LNCaP clone FGC (cell line): Measurements from ENCODE around the gene LIPC.

Experiments used
- DNase-seq: peaks from one replicate; pipeline ENCODE4 v3.0.0-alpha.2; 2011; ENCODE audit warnings: low read depth
- H3K4me3 ChIP-seq: 2 replicates; pipeline ENCODE4 v1.5.1; 2011; ENCODE audit warnings: mild to moderate bottlenecking, low read depth, low read length, control low read depth
- CTCF ChIP-seq: IDR thresholded peaks from 2 replicates; pipeline ENCODE4 v1.5.1; 2012; ENCODE audit warnings: mild to moderate bottlenecking; ENCODE audit not compliant: control insufficient read depth, insufficient read depth; ENCODE audit errors: extremely low read depth

The LIPC gene

GRCh38 chr15:58474741-58475323 is 43.0 kb downstream of the LIPC start:
- TF ChIP-seq CTCF: no peak
- DNase-seq: no peak
- H3K4me3 ChIP-seq: no peak overlapping the region

- TF ChIP-seq CTCF: no peak
- DNase-seq: no peak
- H3K4me3 ChIP-seq: no peak overlapping the region
Measured at GRCh38 chr15:58475573-58476524, 44.1 kb downstream of the LIPC start.

GRCh38 chr15:58476525-58477162 is 44.9 kb downstream of the LIPC start:
- H3K4me3 ChIP-seq: no peak overlapping the region
- no peak for TF ChIP-seq CTCF
- no peak for DNase-seq

- TF ChIP-seq CTCF: no peak
- DNase-seq: no peak
Measured at GRCh38 chr15:58477170-58477569, 45.4 kb downstream of the LIPC start.

GRCh38 chr15:58478035-58478434 is 46.2 kb downstream of the LIPC start:
- no peak for DNase-seq
- no peak for TF ChIP-seq CTCF
- no peak overlapping the region for H3K4me3 ChIP-seq

More at GRCh38 chr15:58477170-58477569, 45.4 kb downstream of the LIPC start:
- no peak overlapping the region for H3K4me3 ChIP-seq

- no peak for DNase-seq
- no peak for TF ChIP-seq CTCF
- H3K4me3 ChIP-seq: no peak overlapping the region
Measured at GRCh38 chr15:58478579-58478978, 46.8 kb downstream of the LIPC start.
